A549 (cell line): Measurements from ENCODE around the gene CNR1. TPM values are rescaled to one million over a fixed set of nuclear protein-coding genes. Genes with fewer than 3 reads are reported as not detected.

Experiments used
- ATAC-seq, 2 experiments: fragments of 200-7000 bp in 1 of 2; fragments of >200 bp in 1 of 2; cut with Nextera tagmentation in 1 of 2; cut with Tn5 transposase in 1 of 2; 3 replicates each; pipeline versions ENCODE4 v1.8.0 to v1.9.1; 2018 to 2020; ENCODE audit warnings: mild to moderate bottlenecking in 1 of 2, moderate library complexity in 1 of 2
- CTCF ChIA-PET: fragments of 300-600 bp; sonication (Branson Sonifier 250); formaldehyde crosslinking; extraction: SDS; loops from one replicate; lab custom pipeline; 2021; ENCODE audit warnings: antibody characterized with exemption, inconsistent platforms; lab: Yijun Ruan, JAX
- POLR2A ChIA-PET: fragments of 350-600 bp; formaldehyde crosslinking; extraction: SDS; loops from one replicate; lab custom pipeline; 2021; ENCODE audit warnings: antibody characterized with exemption, inconsistent platforms; lab: Yijun Ruan, JAX
- DNase-seq, 2 experiments: peaks; one replicate each; pipeline versions ENCODE4 v3.0.0 to v3.0.0-alpha.2; 2011 to 2016; ENCODE audit warnings: low read depth in 1 of 2, low spot score in 1 of 2
- FAIRE-seq: peaks from 2 replicates; lab custom pipeline; 2011; peaks lifted over from hg19 to GRCh38; lab: Jason Lieb, UNC
- H3K27ac ChIP-seq, 2 experiments: fragments of >200 bp; sonication (Bioruptor Twin); formaldehyde crosslinking; 3 replicates each; pipeline ENCODE4 v1.5.1; 2016 to 2017
- H3K4me1 ChIP-seq: fragments of >200 bp; sonication (Bioruptor Twin); formaldehyde crosslinking; 3 replicates; pipeline ENCODE4 v1.6.1; 2016
- H3K4me2 ChIP-seq: fragments of >200 bp; sonication (Bioruptor Twin); formaldehyde crosslinking; 3 replicates; pipeline ENCODE4 v1.6.1; 2016
- H3K4me3 ChIP-seq: fragments of >200 bp; sonication (Bioruptor Twin); formaldehyde crosslinking; 3 replicates; pipeline ENCODE4 v1.5.1; 2016
- H3K9me3 ChIP-seq: fragments of >200 bp; sonication (Bioruptor Twin); formaldehyde crosslinking; 3 replicates; pipeline ENCODE4 v1.6.1; 2016
- CHD4 ChIP-seq: fragments of 200-600 bp; sonication (generic); IDR thresholded peaks from 2 replicates; pipeline ENCODE4 v1.6.1; 2016; ENCODE audit warnings: antibody characterized with exemption, mild to moderate bottlenecking, borderline replicate concordance
- HES2 ChIP-seq: fragments of >200 bp; sonication (Bioruptor Twin); formaldehyde crosslinking; IDR thresholded peaks from 2 replicates; pipeline ENCODE4 v1.6.1; 2016
- HMGXB4 ChIP-seq: fragments of 250-450 bp; sonication (Bioruptor Pico); IDR thresholded peaks from 2 replicates; pipeline ENCODE4 v1.5.0; 2021; ENCODE audit warnings: mild to moderate bottlenecking, moderate library complexity, borderline replicate concordance
- HOXA7 ChIP-seq: fragments of 250-450 bp; sonication (Bioruptor Pico); IDR thresholded peaks from 2 replicates; pipeline ENCODE4 v1.5.0; 2020; ENCODE audit warnings: mild to moderate bottlenecking, moderate library complexity
- HOXB13 ChIP-seq: fragments of 250-450 bp; sonication (Bioruptor Pico); IDR thresholded peaks from 2 replicates; pipeline ENCODE4 v1.5.0; 2020; ENCODE audit warnings: low read depth, mild to moderate bottlenecking, moderate library complexity
- NFE2L2 ChIP-seq: fragments of 150-350 bp; conservative IDR thresholded peaks from 2 replicates; pipeline ENCODE4 v1.6.1; 2014; ENCODE audit warnings: low read length
- POLR2A ChIP-seq: IDR thresholded peaks from 2 replicates; pipeline ENCODE4 v1.6.1; 2012; ENCODE audit warnings: mild to moderate bottlenecking, low read length
- POLR2AphosphoS2 ChIP-seq: conservative IDR thresholded peaks from 2 replicates; pipeline ENCODE4 v1.6.1; 2012; ENCODE audit warnings: low read length, improper control_type of control experiment, inconsistent platforms
- RCOR1 ChIP-seq: fragments of 150-350 bp; IDR thresholded peaks from 2 replicates; pipeline ENCODE4 v1.6.1; 2014; ENCODE audit warnings: antibody characterized with exemption, low read length, low read depth
- REST ChIP-seq: fragments of 200-600 bp; sonication (generic); IDR thresholded peaks from 2 replicates; pipeline ENCODE4 v1.6.1; 2016; ENCODE audit warnings: antibody characterized with exemption, mild to moderate bottlenecking, moderate library complexity
- ZC3H11A ChIP-seq: fragments of 450-650 bp; IDR thresholded peaks from 2 replicates; pipeline ENCODE4 v1.6.1; 2014; ENCODE audit warnings: antibody characterized with exemption, mild to moderate bottlenecking
- ZSCAN20 ChIP-seq: fragments of 250-450 bp; sonication (Bioruptor Pico); IDR thresholded peaks from 2 replicates; pipeline ENCODE4 v1.8.0; 2022; ENCODE audit warnings: mild to moderate bottlenecking, moderate library complexity
- WGBS: methylation state at CpG from one replicate; pipeline ENCODE4 v1.1.6; 2017; ENCODE audit errors: missing lambda C conversion rate; 5-methylcytosine and 5-hydroxymethylcytosine counted together
- polyA plus RNA-seq, 4 experiments: library from polyadenylated mRNA; depleted of rRNA in 3 of 4; stranded (reverse); fragments of >200 nt; fragmentation: RNase III in 1 of 4; extraction: RNeasy Plus Mini Kit Qiagen cat#74134 plus additional on column Dnase treatment in 1 of 4; gene quantifications; 2 replicates in 3 of 4; 3 replicates in 1 of 4; pipeline ENCODE4 v1.2.3, GENCODE V29; 2011 to 2017

Gene CNR1
- polyA plus RNA-seq, 2 of the 4 experiments (the other 2 are of a cell fraction), result 0.06 to 0.72 TPM

- CTCF ChIA-PET, result no interaction called here
- ATAC-seq, result no peak
- no peak for FAIRE-seq
These were observed 41.1 kb downstream of the CNR1 start for GRCh38 chr6:88124925-88125557.

GRCh38 chr6:88120635-88121034, 45.5 kb downstream of the CNR1 start:
- no peak for DNase-seq
- ChIA-PET POLR2A (no interaction called here), CTCF (no interaction called here)
- Histone ChIP-seq H3K4me3 (no peak overlapping the region), H3K4me2 (no peak overlapping the region), H3K27ac (no peak overlapping the region), H3K9me3 (peaks cover 4% of the 10 kb centered on the region; the same call in 1 of the 3 replicates), H3K4me1 (no peaks in the 10 kb centered on the region)
- 0% methylated on average over 1 of the region's 1 CpG for WGBS
- no peak for FAIRE-seq
- no peak for TF ChIP-seq NFE2L2
- no peak for TF ChIP-seq RCOR1
- no peak for TF ChIP-seq HMGXB4
- TF ChIP-seq HOXA7 (CRISPR knock-in tag), result no peak
- TF ChIP-seq HOXB13, result no peak
- no peak for TF ChIP-seq CHD4
- TF ChIP-seq HES2, result no peak
- TF ChIP-seq ZC3H11A, result no peak
- ATAC-seq, result no peak

More at GRCh38 chr6:88124925-88125557, 41.1 kb downstream of the CNR1 start:
- TF ChIP-seq POLR2A, result no peak
- TF ChIP-seq, all 56 proteins: peak for 0
- Histone ChIP-seq H3K4me2 (no peak overlapping the region), H3K27ac (no peak overlapping the region), H3K4me3 (no peak overlapping the region), H3K9me3 (peaks cover 4% of the 10 kb centered on the region; the same call in 2 of the 3 replicates), H3K4me1 (no peaks in the 10 kb centered on the region)
- DNase-seq, result no peak
- 29% methylated on average over 3 of the region's 3 CpGs for WGBS
- POLR2A ChIA-PET, result no interaction called here

- Histone ChIP-seq H3K9me3 (peaks cover 4% of the 10 kb centered on the region; the same call in 1 of the 3 replicates), H3K27ac (no peak overlapping the region), H3K4me2 (no peak overlapping the region), H3K4me3 (no peak overlapping the region), H3K4me1 (no peaks in the 10 kb centered on the region)
- ATAC-seq (no peak), FAIRE-seq (no peak), DNase-seq (no peak)
- ChIA-PET CTCF (no interaction called here), POLR2A (no interaction called here)
- WGBS, result 3% methylated on average over 2 of the region's 2 CpGs
- peak; percentile 85 for TF ChIP-seq REST
- no peak for TF ChIP-seq ZSCAN20 (CRISPR knock-in tag)
These were observed 46.4 kb downstream of the CNR1 start for GRCh38 chr6:88119769-88120168.

- FAIRE-seq, result no peak
- Histone ChIP-seq H3K4me1 (no peaks in the 10 kb centered on the region), H3K4me2 (no peak overlapping the region), H3K4me3 (no peak overlapping the region), H3K9me3 (no peaks in the 10 kb centered on the region), H3K27ac (no peak overlapping the region)
- ChIA-PET POLR2A (no interaction called here), CTCF (no interaction called here)
- WGBS, result 13% methylated on average over 3 of the region's 3 CpGs
- no peak for TF ChIP-seq POLR2AphosphoS2
- no peak for ATAC-seq
- no peak for DNase-seq
These were observed 49.9 kb downstream of the CNR1 start for GRCh38 chr6:88116276-88116675.
